T47D (cell line): ENCODE data around the gene UPF1.

Experiments
- DNase-seq, 2 experiments: peaks; one replicate each; pipeline versions ENCODE4 v3.0.0 to v3.0.0-alpha.2; 2011 to 2012; ENCODE audit warnings: low read depth in 1 of 2, low spot score in 1 of 2
- JUND ChIP-seq: IDR thresholded peaks from 2 replicates; pipeline ENCODE4 v1.6.1; 2012; ENCODE audit warnings: low read depth
- in situ Hi-C: cut with HindIII; loops from 2 replicates; pipeline ENCODE4 v1.10.0; 2016; ENCODE audit warnings: low sequenced_read_pairs, low pct_unique_long_range_greater_than_20kb

The UPF1 gene

GRCh38 chr19:18867199-18867598 is 35.4 kb downstream of the UPF1 start:
- in situ Hi-C loops: no loop called here
- DNase-seq: no peak
- no peak for TF ChIP-seq JUND

GRCh38 chr19:18867751-18868150 is 36.0 kb downstream of the UPF1 start:
- in situ Hi-C loops: no loop called here
- DNase-seq: no peak
- no peak for TF ChIP-seq JUND

- no peak for TF ChIP-seq JUND
- DNase-seq: no peak
- in situ Hi-C loops: no loop called here
Measured at GRCh38 chr19:18868380-18869022, 36.7 kb downstream of the UPF1 start.

- in situ Hi-C loops: no loop called here
- no peak for DNase-seq
- no peak for TF ChIP-seq JUND
Measured at GRCh38 chr19:18869023-18869618, 37.4 kb downstream of the UPF1 start.

- no peak for DNase-seq
- no peak for TF ChIP-seq JUND
- in situ Hi-C loops: no loop called here
Measured at GRCh38 chr19:18869781-18870530, 38.2 kb downstream of the UPF1 start.

GRCh38 chr19:18870531-18871172 is 38.9 kb downstream of the UPF1 start:
- in situ Hi-C loops: no loop called here
- no peak for DNase-seq
- TF ChIP-seq JUND: no peak

GRCh38 chr19:18871543-18871942 is 39.8 kb downstream of the UPF1 start:
- in situ Hi-C loops: no loop called here
- TF ChIP-seq JUND: no peak
- DNase-seq: no peak

GRCh38 chr19:18875726-18876125 is 44.0 kb downstream of the UPF1 start:
- in situ Hi-C loops: no loop called here
- no peak for DNase-seq
- no peak for TF ChIP-seq JUND

GRCh38 chr19:18876865-18877264 is 45.1 kb downstream of the UPF1 start:
- DNase-seq: no peak
- in situ Hi-C loops: no loop called here
- TF ChIP-seq JUND: no peak

GRCh38 chr19:18878058-18878797 is 46.5 kb downstream of the UPF1 start:
- TF ChIP-seq JUND: no peak
- in situ Hi-C loops: no loop called here
- DNase-seq: no peak

GRCh38 chr19:18878858-18879578 is 47.3 kb downstream of the UPF1 start:
- in situ Hi-C loops: no loop called here
- no peak for TF ChIP-seq JUND
- no peak for DNase-seq

- DNase-seq: peak in 1 of 2 experiments; percentile 96
- in situ Hi-C loops: no loop called here
- TF ChIP-seq JUND: no peak
Measured at GRCh38 chr19:18879579-18880373, 48.0 kb downstream of the UPF1 start.
